IMR-90 (cell line): ENCODE measurements around the gene NUDT15. TPM values are rescaled to one million over a fixed set of nuclear protein-coding genes. Genes with fewer than 3 reads are reported as not detected.

Experiments used
- ATAC-seq: fragments of 200-7000 bp; cut with Tn5 transposase; 2 replicates; pipeline ENCODE4 v1.9.1; 2020; ENCODE audit warnings: low read depth, mild to moderate bottlenecking, moderate library complexity
- BruUV-seq: library from RNA; stranded (reverse); fragments of 400-500 nt; replicated peaks from 2 replicates; lab custom pipeline; 2021; lab: Mats Ljungman, UMichigan
- CTCF ChIA-PET: fragments of 300-600 bp; formaldehyde crosslinking; extraction: SDS; loops from one replicate; lab custom pipeline; 2021; ENCODE audit warnings: antibody characterized with exemption; lab: Yijun Ruan, JAX
- POLR2A ChIA-PET: fragments of 300-600 bp; sonication (Branson Sonifier 250); formaldehyde crosslinking; loops from one replicate; lab custom pipeline; 2022; ENCODE audit warnings: antibody characterized with exemption; ENCODE audit not compliant: unreplicated experiment; lab: Charles Lee
- DNase-seq: peaks from one replicate; pipeline ENCODE4 v3.0.0; 2013
- H2AFZ ChIP-seq: replicated peaks from 2 replicates; pipeline ENCODE3; 2013; ENCODE audit warnings: low read length, mild to moderate bottlenecking; ENCODE audit not compliant: poor library complexity
- H2AK5ac ChIP-seq: 2 replicates; pipeline ENCODE4 v1.6.1; 2013; ENCODE audit warnings: low read depth, low read length, inconsistent platforms
- H2AK9ac ChIP-seq: replicated peaks from 2 replicates; pipeline ENCODE3; 2013; ENCODE audit warnings: mild to moderate bottlenecking, low read depth, low read length, moderate library complexity; ENCODE audit not compliant: poor library complexity
- H2BK120ac ChIP-seq: 2 replicates; pipeline ENCODE4 v1.6.1; 2013; ENCODE audit warnings: low read depth, low read length, inconsistent platforms
- H2BK15ac ChIP-seq: 3 replicates; pipeline ENCODE4 v1.6.1; 2013; ENCODE audit warnings: low read depth, low read length, inconsistent platforms
- H2BK20ac ChIP-seq: 2 replicates; pipeline ENCODE4 v1.6.1; 2013; ENCODE audit warnings: low read depth, mild to moderate bottlenecking, inconsistent platforms, low read length, moderate library complexity
- H2BK5ac ChIP-seq: 2 replicates; pipeline ENCODE4 v1.6.1; 2013; ENCODE audit warnings: mild to moderate bottlenecking, low read depth, low read length, inconsistent platforms; ENCODE audit not compliant: poor library complexity, severe bottlenecking
- H3K14ac ChIP-seq: replicated peaks from 2 replicates; pipeline ENCODE4 v1.6.1; 2013; ENCODE audit warnings: low read depth, low read length, inconsistent platforms
- H3K18ac ChIP-seq: 2 replicates; pipeline ENCODE4 v1.6.1; 2013; ENCODE audit warnings: low read depth, low read length, control low read depth
- H3K23ac ChIP-seq: 2 replicates; pipeline ENCODE4 v1.6.1; 2013; ENCODE audit warnings: low read depth, low read length, inconsistent platforms
- H3K27ac ChIP-seq: 2 replicates; pipeline ENCODE4 v1.5.1; 2013; ENCODE audit warnings: mild to moderate bottlenecking, control low read depth, low read length; ENCODE audit not compliant: insufficient read depth
- H3K27me3 ChIP-seq: 2 replicates; pipeline ENCODE4 v1.6.1; 2013; ENCODE audit warnings: low read length; ENCODE audit not compliant: control insufficient read depth, insufficient read depth
- H3K36me3 ChIP-seq: 2 replicates; pipeline ENCODE4 v1.6.1; 2013; ENCODE audit warnings: low read length, mixed read lengths; ENCODE audit not compliant: control insufficient read depth, insufficient read depth
- H3K4ac ChIP-seq: 2 replicates; pipeline ENCODE4 v1.6.1; 2013; ENCODE audit warnings: low read depth, low read length, inconsistent platforms
- H3K4me1 ChIP-seq: 2 replicates; pipeline ENCODE4 v1.6.1; 2013; ENCODE audit warnings: low read length, mixed read lengths; ENCODE audit not compliant: control insufficient read depth, insufficient read depth
- H3K4me2 ChIP-seq: 2 replicates; pipeline ENCODE4 v1.6.1; 2013; ENCODE audit warnings: low read depth, mild to moderate bottlenecking, control low read depth, low read length, moderate library complexity
- H3K4me3 ChIP-seq: 2 replicates; pipeline ENCODE4 v1.5.1; 2013; ENCODE audit warnings: low read depth, mild to moderate bottlenecking, control low read depth, low read length, moderate library complexity; ENCODE audit not compliant: insufficient read depth
- H3K56ac ChIP-seq: 2 replicates; pipeline ENCODE4 v1.6.1; 2013; ENCODE audit warnings: low read length, inconsistent platforms; ENCODE audit not compliant: insufficient read depth; ENCODE audit errors: extremely low read depth
- H3K79me1 ChIP-seq, 2 experiments: 2 replicates each; pipeline ENCODE4 v1.6.1; 2013; ENCODE audit warnings: low read length in 2 of 2, inconsistent platforms in 1 of 2, low read depth in 1 of 2
- H3K9ac ChIP-seq: 2 replicates; pipeline ENCODE4 v1.6.1; 2013; ENCODE audit warnings: low read depth, low read length, control low read depth
- H3K9me1 ChIP-seq: 2 replicates; pipeline ENCODE4 v1.6.1; 2013; ENCODE audit warnings: low read length, inconsistent platforms; ENCODE audit not compliant: insufficient read depth
- H3K9me3 ChIP-seq: 2 replicates; pipeline ENCODE4 v1.6.1; 2013; ENCODE audit warnings: low read length; ENCODE audit not compliant: control insufficient read depth, insufficient read depth
- H4K20me1 ChIP-seq: 2 replicates; pipeline ENCODE4 v1.6.1; 2013; ENCODE audit warnings: low read length, inconsistent platforms; ENCODE audit not compliant: insufficient read depth
- H4K5ac ChIP-seq: 2 replicates; pipeline ENCODE4 v1.6.1; 2013; ENCODE audit warnings: mild to moderate bottlenecking, low read depth, low read length, control low read depth
- H4K8ac ChIP-seq, 2 experiments: 2 replicates each; pipeline ENCODE4 v1.6.1; 2013; ENCODE audit warnings: low read depth in 2 of 2, low read length in 2 of 2, control low read depth in 1 of 2, inconsistent platforms in 1 of 2
- H4K91ac ChIP-seq: 2 replicates; pipeline ENCODE4 v1.6.1; 2013; ENCODE audit warnings: low read depth, low read length, inconsistent platforms; ENCODE audit not compliant: insufficient read depth
- BHLHE40 ChIP-seq: fragments of 150-350 bp; IDR thresholded peaks from 2 replicates; pipeline ENCODE4 v1.6.1; 2016; ENCODE audit warnings: mild to moderate bottlenecking, low read depth, low read length
- CEBPB ChIP-seq: IDR thresholded peaks from 2 replicates; pipeline ENCODE4 v1.6.1; 2012; ENCODE audit warnings: low read depth, low read length, improper control_type of control experiment
- CHD1 ChIP-seq: IDR thresholded peaks from 2 replicates; pipeline ENCODE4 v1.6.1; 2012; ENCODE audit warnings: low read depth, low read length, improper control_type of control experiment
- CTCF ChIP-seq: conservative IDR thresholded peaks from 2 replicates; pipeline ENCODE4 v1.5.1; 2012; ENCODE audit warnings: mild to moderate bottlenecking, low read depth, low read length, improper control_type of control experiment
- FOS ChIP-seq: fragments of 150-350 bp; IDR thresholded peaks from 2 replicates; pipeline ENCODE4 v1.6.1; 2016; ENCODE audit warnings: low read depth, low read length
- MAFK ChIP-seq: IDR thresholded peaks from 2 replicates; pipeline ENCODE4 v1.6.1; 2012; ENCODE audit warnings: low read depth, low read length, improper control_type of control experiment
- MAZ ChIP-seq: IDR thresholded peaks from 2 replicates; pipeline ENCODE4 v1.6.1; 2012; ENCODE audit warnings: low read depth, mild to moderate bottlenecking, low read length, improper control_type of control experiment, moderate library complexity, borderline replicate concordance
- MXI1 ChIP-seq: IDR thresholded peaks from 2 replicates; pipeline ENCODE4 v1.6.1; 2012; ENCODE audit warnings: low read depth, mild to moderate bottlenecking, low read length, moderate library complexity, borderline replicate concordance
- NFE2L2 ChIP-seq: fragments of 150-350 bp; IDR thresholded peaks from 2 replicates; pipeline ENCODE4 v1.6.1; 2016; ENCODE audit warnings: low read depth, mild to moderate bottlenecking, low read length
- POLR2A ChIP-seq: IDR thresholded peaks from 2 replicates; pipeline ENCODE4 v1.6.1; 2012; ENCODE audit warnings: mild to moderate bottlenecking, low read depth, low read length
- RAD21 ChIP-seq: IDR thresholded peaks from 2 replicates; pipeline ENCODE4 v1.6.1; 2012; ENCODE audit warnings: low read length, improper control_type of control experiment
- RCOR1 ChIP-seq: IDR thresholded peaks from 2 replicates; pipeline ENCODE4 v1.6.1; 2012; ENCODE audit warnings: mild to moderate bottlenecking, low read length, improper control_type of control experiment; ENCODE audit not compliant: insufficient replicate concordance
- SMC3 ChIP-seq: fragments of 150-350 bp; IDR thresholded peaks from 2 replicates; pipeline ENCODE4 v1.6.1; 2016; ENCODE audit warnings: low read depth, mild to moderate bottlenecking, antibody characterized with exemption, low read length, moderate library complexity
- USF2 ChIP-seq: fragments of 150-350 bp; IDR thresholded peaks from 2 replicates; pipeline ENCODE4 v1.6.1; 2017; ENCODE audit warnings: mild to moderate bottlenecking, antibody characterized with exemption, low read length, low read depth
- WGBS, 2 experiments: methylation state at CpG; one replicate each; pipeline versions ENCODE4 v1.1.5 to v1.1.7; 2013; ENCODE audit warnings: missing lambda C conversion rate in 2 of 2; ENCODE audit not compliant: insufficient read length in 1 of 2; ENCODE audit errors: extremely low coverage in 2 of 2; 5-methylcytosine and 5-hydroxymethylcytosine counted together
- dilution Hi-C: fragments of 300-500 bp; cut with HindIII; formaldehyde crosslinking; loops from one replicate; pipeline ENCODE4 v1.14.3; 2018; ENCODE audit warnings: low sequenced_read_pairs; ENCODE audit not compliant: unreplicated experiment
- in situ Hi-C: fragments of 300-500 bp; cut with MboI; formaldehyde crosslinking; loops from 3 replicates; pipeline ENCODE4 v1.14.3; 2019; ENCODE audit warnings: low sequenced_read_pairs, inconsistent platforms, mixed read lengths
- intact Hi-C: fragments of 100-400 bp; cut with micrococcal nuclease; formaldehyde crosslinking; loops from 2 replicates; pipeline ENCODE4 v1.10.0; 2022
- polyA plus RNA-seq, 3 experiments: library from polyadenylated mRNA; depleted of rRNA; stranded (reverse); fragments of >200 nt; gene quantifications; 2 replicates each; pipeline ENCODE4 v1.2.3, GENCODE V29; 2012; ENCODE audit warnings: low replicate concordance in 1 of 3
- total RNA-seq: library from RNA; depleted of rRNA; stranded (reverse); fragments of >200 nt; gene quantifications from 2 replicates; pipeline ENCODE4 v1.2.3, GENCODE V29; 2012

NUDT15 gene
- total and polyA plus RNA-seq, 2 of the 4 experiments (the other 2 are of a cell fraction) = 13.1 to 14.2 TPM

- no CpG with 5 or more reads among the region's 5 CpGs for WGBS, 2 experiments
Observed at GRCh38 chr13:48070942-48071341, 33.4 kb downstream of the NUDT15 start.

More at GRCh38 chr13:48070942-48071341, 33.4 kb downstream of the NUDT15 start:
- TF ChIP-seq USF2 (no peak), MAZ (no peak), BHLHE40 (no peak), CEBPB (no peak), MAFK (no peak), SMC3 (no peak), RAD21 (no peak), RCOR1 (no peak), POLR2A (no peak), MXI1 (no peak), NFE2L2 (no peak), CHD1 (no peak), FOS (no peak), CTCF (no peak)
- H2BK15ac ChIP-seq = no peak overlapping the region
- H4K91ac ChIP-seq = no peak overlapping the region
- H4K20me1 ChIP-seq = no peaks in the 10 kb centered on the region
- H2BK20ac ChIP-seq = no peak overlapping the region
- no peak for ATAC-seq
- no peak overlapping the region for H3K18ac ChIP-seq
- no TSS peak for BruUV-seq
- H3K4me1 ChIP-seq = no peaks in the 10 kb centered on the region
- CTCF ChIA-PET = no interaction called here
- H3K79me1 ChIP-seq = peaks cover 8 to 21% of the 10 kb centered on the region in 2 experiments
- H3K36me3 ChIP-seq = peaks cover 57% of the 10 kb centered on the region
- no peak overlapping the region for H3K9ac ChIP-seq
- H3K9me3 ChIP-seq = peaks cover 46% of the 10 kb centered on the region
- H3K4me2 ChIP-seq = no peak overlapping the region
- H4K8ac ChIP-seq = no peak overlapping the region
- H3K56ac ChIP-seq = no peak overlapping the region
- dilution Hi-C loops (no loop called here), intact Hi-C loops (no loop called here), in situ Hi-C loops (no loop called here)
- no peak overlapping the region for H2BK120ac ChIP-seq
- H2BK5ac ChIP-seq = no peak overlapping the region
- POLR2A ChIA-PET = no interaction called here
- no peak overlapping the region for H4K5ac ChIP-seq
- H3K9me1 ChIP-seq = no peaks in the 10 kb centered on the region; the same call in 1 of the 2 replicates
- no peak for DNase-seq
- no peak overlapping the region for H3K27ac ChIP-seq
- no peak overlapping the region for H2AK5ac ChIP-seq
- no peak overlapping the region for H3K14ac ChIP-seq
- H3K27me3 ChIP-seq = no peaks in the 10 kb centered on the region
- no peak overlapping the region for H3K4me3 ChIP-seq
- H3K4ac ChIP-seq = no peak overlapping the region
- H3K23ac ChIP-seq = no peak overlapping the region
- no peak overlapping the region for H2AFZ ChIP-seq
- H2AK9ac ChIP-seq = no peak overlapping the region
